Stimulated activated CD4-positive, alpha-beta T cell treated with anti-CD3 and anti-CD28 coated beads, Interleukin-1b, Interleukin-23, amount 100 ng/mL, for 1 hour (primary cell): ENCODE data around the gene EGLN3.
A peak's percentile ranks its signal among the peaks of the same experiment; 100 is the strongest.
"Not testable (repeated sequence)": the region's sequence is repeated elsewhere in the genome, so short reads cannot be mapped to it uniquely, and the experiment has no call there.

Experiments
- DNase-seq, 2 donors: peaks; one replicate each; pipeline ENCODE4 v3.0.0-alpha.2; 2020; ENCODE audit warnings: low read depth in 2 of 2

The EGLN3 gene

GRCh38 chr14:33950320-33951182, at the start of gene EGLN3:
TSS of gene EGLN3 (minus strand) at chr14:33951074. CDS start at chr14:33950752, 322 bp downstream.
- peak in 1 of 2 donors; percentile 25 for DNase-seq

DNA sequence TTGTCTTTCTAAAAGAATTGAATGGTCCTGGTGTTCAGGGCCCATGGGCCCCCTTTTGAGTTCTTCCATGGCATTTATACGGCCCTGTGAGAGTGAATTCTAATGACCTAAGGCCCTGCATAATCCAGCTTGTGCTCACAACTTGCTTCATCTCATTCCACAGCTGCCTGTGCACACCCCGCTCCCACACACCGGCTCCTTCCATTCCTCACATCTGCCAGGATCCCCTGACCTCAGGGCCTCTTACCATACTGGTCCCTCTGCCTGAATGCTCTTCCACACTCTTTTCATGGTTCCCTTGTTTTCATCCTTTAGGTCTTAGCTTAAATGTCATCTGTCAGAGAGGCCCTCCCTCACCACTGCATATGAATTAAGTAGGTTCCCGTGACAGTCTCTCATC, 49.5 kb upstream of the EGLN3 start:
- DNase-seq, result no peak

DNA sequence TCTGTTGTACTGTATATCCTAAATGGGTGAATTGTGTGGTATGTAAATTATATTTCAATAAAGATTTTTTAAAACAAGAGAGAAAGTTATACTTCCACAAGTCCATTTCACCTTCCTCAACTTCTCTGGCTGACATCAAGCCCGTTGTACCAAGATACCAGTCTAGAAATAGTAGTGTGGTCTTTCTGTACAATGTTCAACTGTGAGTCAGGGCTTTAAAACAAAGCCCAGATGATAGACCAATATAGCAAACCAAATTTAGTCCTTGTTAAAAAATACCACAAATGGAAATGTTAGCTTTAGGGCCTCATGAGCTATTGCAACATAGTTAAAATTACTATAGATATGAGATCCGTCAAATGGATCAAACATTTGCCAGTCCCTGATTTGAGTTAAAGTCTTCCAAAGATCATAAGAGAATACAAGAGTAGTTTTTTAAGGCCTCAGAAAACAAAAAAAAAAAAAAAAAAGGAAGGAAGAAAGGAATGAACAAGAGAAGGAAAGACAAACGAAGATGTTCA, 49.0 kb upstream of the EGLN3 start:
- DNase-seq, result no peak

DNA sequence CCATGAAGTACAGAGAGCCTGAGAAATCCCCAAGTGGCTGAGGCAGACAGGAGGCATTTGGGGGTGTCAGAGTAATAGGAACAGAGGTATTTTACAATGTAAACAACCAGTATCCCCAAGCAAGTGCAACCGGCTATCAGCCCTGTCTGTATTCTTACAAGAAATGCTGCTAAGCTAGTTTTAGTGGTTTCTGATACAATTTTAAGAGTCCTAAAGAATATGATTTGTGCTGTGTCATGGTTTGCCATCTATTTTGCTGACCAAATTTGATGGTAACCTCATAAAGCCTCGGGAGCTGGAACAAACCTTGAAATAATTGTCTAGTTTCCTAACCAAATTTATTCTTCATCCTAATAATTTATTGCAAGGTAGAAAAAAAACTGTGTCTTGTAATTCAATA, 46.7 kb upstream of the EGLN3 start:
- DNase-seq, result no peak

- DNase-seq, result no peak
Measured at GRCh38 chr14:33996462-33996861, 45.6 kb upstream of the EGLN3 start.

DNA sequence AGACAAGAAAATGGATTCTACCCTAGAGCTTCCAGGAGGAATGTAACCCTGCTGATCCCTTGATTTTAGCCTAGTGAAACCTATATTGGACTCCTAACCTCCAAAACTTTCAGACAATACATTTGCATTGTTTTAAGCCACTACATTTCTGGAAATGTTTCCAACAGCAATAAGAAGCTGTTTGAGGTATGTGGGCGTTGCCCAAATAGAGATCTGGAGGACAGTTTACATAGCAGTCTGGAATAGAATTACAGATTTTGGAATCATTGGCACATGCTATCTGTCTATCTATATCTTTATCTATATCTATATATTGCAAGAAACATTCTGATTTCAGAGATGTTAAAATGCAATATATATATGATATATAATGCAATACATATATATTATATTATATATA, 42.4 kb upstream of the EGLN3 start:
- DNase-seq, result no peak

- no peak for DNase-seq
Measured at GRCh38 chr14:33992274-33993007, 41.6 kb upstream of the EGLN3 start.

DNA sequence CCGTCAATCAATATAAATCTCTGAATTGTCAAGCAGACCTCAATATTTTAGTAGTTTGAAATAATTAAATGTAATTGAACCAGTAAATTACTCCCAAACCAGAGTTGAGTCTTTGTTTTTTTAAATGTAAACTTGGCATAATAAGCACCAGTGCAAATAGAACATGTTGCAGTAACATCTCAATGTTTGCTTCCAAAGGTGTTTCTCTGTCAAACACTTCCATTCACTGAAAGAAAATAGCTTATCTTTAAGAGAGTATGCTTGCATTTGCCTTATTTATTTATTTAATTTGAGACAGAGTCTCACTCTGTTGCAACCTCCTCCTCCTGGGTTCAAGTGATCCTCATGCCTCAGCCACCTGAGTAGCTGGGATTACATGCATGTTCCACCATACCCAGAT, 39.9 kb upstream of the EGLN3 start:
- no peak for DNase-seq

DNA sequence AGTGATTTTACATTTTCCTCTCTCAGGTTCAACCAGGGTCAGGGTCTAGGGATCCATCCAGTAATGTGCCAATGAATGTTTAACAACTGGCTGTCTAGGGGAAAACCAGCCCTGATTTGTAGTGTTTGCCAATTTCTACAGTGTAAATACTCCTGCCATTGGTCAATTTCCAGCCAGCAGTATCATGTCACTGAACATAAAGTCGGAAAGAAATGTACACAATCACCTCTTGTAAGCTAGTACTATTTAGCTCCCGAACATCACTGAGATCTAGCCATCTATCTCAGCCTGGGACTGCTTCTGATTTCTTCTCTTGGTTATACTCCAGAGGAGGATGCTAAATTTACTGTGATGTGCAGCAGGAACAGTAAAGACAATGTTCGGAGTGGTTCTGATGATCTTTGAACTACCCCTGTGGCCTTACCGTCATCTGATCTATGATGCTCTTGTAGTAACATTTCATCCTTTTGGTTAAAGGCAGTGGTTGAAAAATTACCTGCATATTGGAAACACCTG, 36.7 kb upstream of the EGLN3 start:
- DNase-seq, result no peak

DNA sequence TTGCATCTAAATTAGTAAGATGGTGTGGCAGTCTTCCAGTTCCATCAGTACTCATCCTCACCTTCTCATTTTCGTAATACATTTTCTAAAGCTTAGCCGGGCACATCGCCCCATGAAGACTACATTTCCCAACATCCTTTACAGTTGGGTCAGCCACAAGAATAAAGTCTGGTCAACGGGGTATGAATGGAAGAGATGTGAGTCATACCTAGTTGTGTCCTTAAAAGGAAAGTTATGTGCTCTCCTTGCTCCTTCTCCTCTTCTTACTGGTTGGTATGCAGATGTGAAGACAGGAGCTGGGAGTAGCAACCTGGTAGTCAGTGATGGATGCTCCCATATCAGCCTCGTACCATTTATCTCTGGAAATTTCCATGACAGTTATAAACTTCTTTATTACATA, 35.9 kb upstream of the EGLN3 start:
- DNase-seq, result no peak

- no peak for DNase-seq
Measured at GRCh38 chr14:33985242-33985641, 34.4 kb upstream of the EGLN3 start.

DNA sequence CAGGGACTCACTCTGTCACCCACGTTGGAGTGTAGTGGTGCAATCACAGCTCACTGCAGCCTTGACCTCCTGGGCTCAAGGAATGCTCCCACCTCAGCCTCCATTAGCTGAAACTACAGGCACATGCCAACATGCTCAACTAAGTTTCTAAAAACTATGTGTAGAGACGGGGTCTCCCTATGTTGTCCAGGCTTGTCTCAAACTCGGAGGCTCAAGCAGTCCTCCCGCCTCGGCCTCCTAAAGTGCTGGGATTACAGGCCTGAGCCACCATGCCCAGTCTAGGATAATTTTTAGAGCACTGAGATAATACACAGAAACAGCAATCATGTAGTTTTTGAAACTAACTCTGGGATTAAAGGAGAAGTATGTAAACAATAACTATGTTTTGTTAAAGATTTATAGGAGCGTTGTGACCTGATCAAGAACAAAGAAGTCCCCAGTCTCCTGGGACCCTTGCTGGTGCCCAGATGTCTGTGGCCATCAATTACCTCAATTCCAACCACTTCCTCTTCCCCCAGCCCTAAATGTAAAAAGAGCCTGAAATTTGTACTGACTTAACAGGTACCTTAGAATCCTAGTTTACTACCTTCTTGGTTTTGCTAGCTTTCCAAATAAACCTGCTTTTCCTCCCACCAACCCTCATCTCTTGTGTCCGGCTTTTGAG, 28.9 kb upstream of the EGLN3 start:
- no peak for DNase-seq

DNA sequence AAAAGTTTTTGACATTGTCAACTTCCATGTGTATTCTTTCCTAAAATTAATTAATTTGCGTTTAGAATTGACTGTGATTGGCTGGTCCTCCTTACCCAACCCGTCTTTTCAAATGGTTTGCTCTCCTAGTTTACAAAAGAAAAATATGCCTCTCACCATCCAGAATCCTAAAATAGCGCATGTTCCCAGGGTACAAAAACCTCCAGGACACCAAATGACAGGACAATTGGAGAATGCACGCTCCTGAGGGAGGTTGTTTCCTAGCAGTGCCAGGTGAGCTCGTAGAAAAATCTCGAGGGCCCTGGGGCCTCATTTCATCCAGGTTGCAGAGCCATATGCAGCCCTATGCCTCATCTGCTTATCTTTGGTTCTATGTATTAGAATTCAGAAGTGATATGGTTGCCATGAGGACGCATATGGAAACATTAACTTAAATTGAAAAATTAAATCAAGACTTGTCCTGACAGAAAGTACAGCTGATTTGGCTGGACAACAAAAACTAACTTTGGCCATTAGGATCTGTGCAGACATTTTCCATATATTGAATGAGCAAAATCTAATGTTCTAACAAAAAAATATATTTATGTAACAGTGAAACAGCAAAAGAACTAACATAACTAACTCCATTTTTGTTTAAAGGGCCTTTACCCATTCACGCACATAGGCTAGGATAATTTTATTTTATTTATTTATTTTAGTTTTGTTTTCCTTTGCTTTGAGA, 28.2 kb upstream of the EGLN3 start:
- no peak for DNase-seq

- DNase-seq, result no peak
Measured at GRCh38 chr14:33972583-33973081, 21.8 kb upstream of the EGLN3 start.

GRCh38 chr14:33969846-33970245, 19.0 kb upstream of the EGLN3 start:
- not testable (repeated sequence) for DNase-seq

GRCh38 chr14:33968722-33969121, 17.8 kb upstream of the EGLN3 start:
- DNase-seq, result no peak

GRCh38 chr14:33967138-33967537, 16.3 kb upstream of the EGLN3 start:
- no peak for DNase-seq

DNA sequence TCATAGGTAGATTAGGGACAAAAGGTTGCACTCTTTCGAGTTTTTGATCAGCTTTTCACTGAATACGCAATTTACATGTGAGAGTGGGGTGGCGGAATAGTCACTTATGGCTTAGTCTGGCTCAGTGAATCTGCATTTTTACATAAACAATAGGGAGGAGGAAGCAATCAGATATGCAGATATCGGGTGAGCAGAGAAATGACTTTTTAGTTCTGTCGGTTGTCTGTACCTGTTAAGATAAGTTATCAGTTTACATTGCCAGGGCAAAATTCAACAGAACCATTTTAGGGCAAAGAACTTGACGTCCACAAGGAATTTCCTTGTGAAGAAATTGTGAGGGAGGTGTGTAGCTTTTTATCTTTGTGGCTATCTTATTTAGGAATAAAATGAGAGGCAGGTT, 15.4 kb upstream of the EGLN3 start:
- DNase-seq, result no peak

- no peak for DNase-seq
Measured at GRCh38 chr14:33964599-33965317, 13.9 kb upstream of the EGLN3 start.

- no peak for DNase-seq
Measured at GRCh38 chr14:33963892-33964291, 13.0 kb upstream of the EGLN3 start.

GRCh38 chr14:33962466-33962865, 11.6 kb upstream of the EGLN3 start:
- DNase-seq, result not testable (repeated sequence)
